ENCODE data around the gene GSG1L. TPM values are rescaled to one million over a fixed set of nuclear protein-coding genes. Genes with fewer than 3 reads are reported as not detected.

GSG1L gene
- polyA plus RNA-seq, 1 donor (not counting 4 experiments of a cell fraction or from before 2014, with no cell fraction given): not detected

GRCh38 chr16:28087140-28087660 is 23.7 kb upstream of the GSG1L start:
- peaks cover 7% of the 10 kb centered on the region for H3K4me1 ChIP-seq (ENCODE audit: control insufficient read depth, extremely low read depth, insufficient read depth, low read length)
- no peak overlapping the region for H3K27ac ChIP-seq (ENCODE audit: control insufficient read depth, insufficient read depth, low read length)
- FAIRE-seq (no peak), DNase-seq (ENCODE audit: low read depth, low spot score) (no peak)
- no peaks in the 10 kb centered on the region for H4K20me1 ChIP-seq (ENCODE audit: control insufficient read depth, extremely low read depth, insufficient read depth, low read length)
- dilution Hi-C loops (cut with MboI; ENCODE audit: extremely low pct_ligation_motif_present, low sequenced_read_pairs): no loop called here
- H2AFZ ChIP-seq (ENCODE audit: control insufficient read depth, low read length): no peak overlapping the region
- no peak overlapping the region for H3K4me3 ChIP-seq (ENCODE audit: control insufficient read depth in 2 of 3, extremely low read depth in 1 of 3, insufficient read depth in 2 of 3, low read depth in 1 of 3, low read length in 3 of 3)
- no peak for TF ChIP-seq CTCF (optimal IDR thresholded peaks at IDR 0.05 in 1 of 3, IDR thresholded peaks at IDR 0.05 in 1 of 3, conservative IDR thresholded peaks at IDR 0.05 in 1 of 3; ENCODE audit: extremely low read depth in 1 of 3, insufficient read depth in 2 of 3, low read length in 3 of 3)
- TF ChIP-seq EZH2 (IDR thresholded peaks at IDR 0.05; ENCODE audit: low read length): no peak
- H3K9me3 ChIP-seq (ENCODE audit: control insufficient read depth, low read depth, low read length): no peaks in the 10 kb centered on the region
- no peaks in the 10 kb centered on the region for H3K9me1 ChIP-seq (ENCODE audit: control insufficient read depth, extremely low read depth, insufficient read depth, low read length)
- H3K4me2 ChIP-seq (ENCODE audit: control insufficient read depth, extremely low read depth, insufficient read depth, low read depth, low read length): no peak overlapping the region
- no peaks in the 10 kb centered on the region for H3K79me2 ChIP-seq (ENCODE audit: control insufficient read depth, insufficient read depth, low read length)
- H3K9ac ChIP-seq (ENCODE audit: control insufficient read depth, extremely low read depth, insufficient read depth, low read length): no peak overlapping the region
- H3K27me3 ChIP-seq (ENCODE audit: control insufficient read depth, extremely low read depth, insufficient read depth, low read length): no peaks in the 10 kb centered on the region
- peaks cover 0 to 4% of the 10 kb centered on the region in 2 experiments for H3K36me3 ChIP-seq (ENCODE audit: control insufficient read depth in 2 of 2, extremely low read depth in 1 of 2, insufficient read depth in 2 of 2, low read length in 2 of 2)

- Histone ChIP-seq H3K27ac (ENCODE audit: control insufficient read depth, insufficient read depth, low read length) (no peak overlapping the region), H3K9me1 (ENCODE audit: control insufficient read depth, extremely low read depth, insufficient read depth, low read length) (no peaks in the 10 kb centered on the region), H3K36me3 (ENCODE audit: control insufficient read depth in 2 of 2, extremely low read depth in 1 of 2, insufficient read depth in 2 of 2, low read length in 2 of 2) (no peaks in the 10 kb centered on the region), H3K79me2 (ENCODE audit: control insufficient read depth, insufficient read depth, low read length) (no peaks in the 10 kb centered on the region), H4K20me1 (ENCODE audit: control insufficient read depth, extremely low read depth, insufficient read depth, low read length) (no peaks in the 10 kb centered on the region), H3K9ac (ENCODE audit: control insufficient read depth, extremely low read depth, insufficient read depth, low read length) (no peak overlapping the region), H3K4me3 (ENCODE audit: control insufficient read depth in 2 of 3, extremely low read depth in 1 of 3, insufficient read depth in 2 of 3, low read depth in 1 of 3, low read length in 3 of 3) (no peak overlapping the region), H3K9me3 (ENCODE audit: control insufficient read depth, low read depth, low read length) (no peaks in the 10 kb centered on the region), H3K4me2 (ENCODE audit: control insufficient read depth, extremely low read depth, insufficient read depth, low read depth, low read length) (no peak overlapping the region), H2AFZ (ENCODE audit: control insufficient read depth, low read length) (no peak overlapping the region), H3K4me1 (ENCODE audit: control insufficient read depth, extremely low read depth, insufficient read depth, low read length) (peaks cover 7% of the 10 kb centered on the region), H3K27me3 (ENCODE audit: control insufficient read depth, extremely low read depth, insufficient read depth, low read length) (no peaks in the 10 kb centered on the region)
- TF ChIP-seq EZH2 (IDR thresholded peaks at IDR 0.05; ENCODE audit: low read length) (no peak), CTCF (optimal IDR thresholded peaks at IDR 0.05 in 1 of 3, IDR thresholded peaks at IDR 0.05 in 1 of 3, conservative IDR thresholded peaks at IDR 0.05 in 1 of 3; ENCODE audit: extremely low read depth in 1 of 3, insufficient read depth in 2 of 3, low read length in 3 of 3) (no peak)
- DNase-seq (ENCODE audit: low read depth, low spot score): no peak
- dilution Hi-C loops (cut with MboI; ENCODE audit: extremely low pct_ligation_motif_present, low sequenced_read_pairs): no loop called here
- no peak for FAIRE-seq
These were observed 22.9 kb upstream of the GSG1L start for GRCh38 chr16:28086186-28087139.

Data from keratinocyte (primary cell).